ENCODE data around the gene TNNT2. TPM values are rescaled to one million over a fixed set of nuclear protein-coding genes. Genes with fewer than 3 reads are reported as not detected.

TNNT2 gene
- total and polyA plus RNA-seq, 2 of the 13 experiments (the other 11 are each of a cell fraction or from before 2014, with no cell fraction given), result 0.20 to 0.63 TPM

DNA sequence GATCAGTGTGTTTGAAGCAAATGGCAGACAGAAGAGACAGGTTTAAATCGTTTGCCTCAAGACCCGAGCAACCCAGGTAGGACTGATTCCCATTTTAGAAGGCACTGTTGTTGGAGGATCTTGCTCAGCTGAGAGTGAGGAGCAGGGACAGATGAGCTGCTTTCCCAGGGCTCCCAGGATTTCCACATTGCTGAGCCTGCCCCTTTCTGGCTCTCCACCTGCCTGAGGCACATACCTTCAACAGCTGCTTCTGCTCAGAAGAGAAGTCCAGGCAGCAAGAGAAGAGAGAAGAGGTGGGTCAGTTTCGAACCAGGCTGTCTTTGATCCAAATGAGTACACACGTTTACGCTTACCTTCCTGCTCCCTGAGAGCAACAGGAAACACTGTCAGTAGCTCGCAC is 5.7 kb downstream of the TNNT2 start:
- FAIRE-seq (no peak), DNase-seq (ENCODE audit: low spot score) (no peak), ATAC-seq (no peak)
- Histone ChIP-seq H3K9ac (ENCODE audit: insufficient read depth, low read depth, low read length) (no peak overlapping the region), H3K4me1 (ENCODE audit: insufficient read depth, low read length) (no peaks in the 10 kb centered on the region), H3K27ac (ENCODE audit: extremely low read length, insufficient read depth, low read length) (no peak overlapping the region), H2AFZ (ENCODE audit: low read length) (no peak overlapping the region), H3K79me2 (ENCODE audit: insufficient read depth, low read length) (no peaks in the 10 kb centered on the region), H3K9me3 (ENCODE audit: low read length) (no peaks in the 10 kb centered on the region), H3K27me3 (ENCODE audit: control insufficient read depth in 1 of 2, insufficient read depth in 2 of 2, low read length in 2 of 2) (peaks cover 10 to 60% of the 10 kb centered on the region in 2 experiments), H3K36me3 (replicated peaks in 1 of 2; ENCODE audit: control insufficient read depth in 1 of 2, insufficient read depth in 2 of 2, low read length in 2 of 2) (no peaks in the 10 kb centered on the region), H4K20me1 (ENCODE audit: insufficient read depth, low read length) (no peaks in the 10 kb centered on the region), H3K4me2 (ENCODE audit: low read depth, low read length) (no peak overlapping the region), H3K4me3 (replicated peaks in 1 of 3; ENCODE audit: insufficient read depth in 1 of 3, low read depth in 2 of 3, low read length in 3 of 3) (no peak overlapping the region)
- TF ChIP-seq, protein P1, sequence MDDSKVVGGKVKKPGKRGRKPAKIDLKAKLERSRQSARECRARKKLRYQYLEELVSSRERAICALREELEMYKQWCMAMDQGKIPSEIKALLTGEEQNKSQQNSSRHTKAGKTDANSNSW (CRISPR knock-in tag; IDR thresholded peaks at IDR 0.05; ENCODE audit: borderline replicate concordance), result no peak
- TF ChIP-seq ELF1 (CRISPR knock-in tag; IDR thresholded peaks at IDR 0.05) (no peak), ZNF580 (CRISPR knock-in tag; IDR thresholded peaks at IDR 0.05; ENCODE audit: borderline replicate concordance, low read depth) (no peak), MTERF4 (CRISPR knock-in tag; IDR thresholded peaks at IDR 0.05) (no peak), MIXL1 (CRISPR knock-in tag; IDR thresholded peaks at IDR 0.05) (no peak), ZNF326 (CRISPR knock-in tag; IDR thresholded peaks at IDR 0.05; ENCODE audit: borderline replicate concordance) (no peak)
- in situ Hi-C loops (cut with HindIII; ENCODE audit: extremely low pct_ligation_motif_present, low pct_unique_long_range_greater_than_20kb), result no loop called here
- CTCF ChIA-PET (ENCODE audit: low intra/inter-chr PET ratio, low total read pairs), result no interaction called here
- BruUV-seq (replicated peaks), result no TSS peak
- POLR2A ChIA-PET, result no interaction called here
- intact Hi-C loops (cut with micrococcal nuclease; ENCODE audit: unreplicated experiment), result no loop called here
- WGBS (ENCODE audit: low lambda C conversion rate), result 35% methylated on average over 5 of the region's 6 CpGs

DNA sequence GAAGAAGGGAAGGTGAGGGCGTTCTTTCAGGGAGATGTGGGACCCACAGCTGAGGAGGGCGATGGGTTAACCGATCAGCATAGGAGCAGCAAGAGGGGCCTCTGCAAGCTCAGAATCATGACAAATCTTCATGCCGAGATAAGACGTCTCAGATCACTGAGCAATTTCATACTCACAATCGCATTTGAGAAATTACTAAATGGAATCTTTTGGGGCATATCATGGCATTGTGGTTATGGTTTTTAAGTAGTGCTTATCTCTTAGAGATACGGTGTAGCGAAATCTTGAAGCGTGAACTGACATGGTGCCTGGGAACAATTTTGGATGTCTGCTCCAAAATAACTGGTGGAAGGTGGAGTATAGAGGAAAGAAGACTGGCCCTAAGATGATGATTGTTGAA is 6.2 kb downstream of the TNNT2 start:
- Histone ChIP-seq H3K9me3 (ENCODE audit: low read length) (no peaks in the 10 kb centered on the region), H3K9ac (ENCODE audit: insufficient read depth, low read depth, low read length) (no peak overlapping the region), H3K4me3 (replicated peaks in 1 of 3; ENCODE audit: insufficient read depth in 1 of 3, low read depth in 2 of 3, low read length in 3 of 3) (no peak overlapping the region), H3K27me3 (ENCODE audit: control insufficient read depth in 1 of 2, insufficient read depth in 2 of 2, low read length in 2 of 2) (peaks cover 10 to 62% of the 10 kb centered on the region in 2 experiments), H3K4me1 (ENCODE audit: insufficient read depth, low read length) (no peaks in the 10 kb centered on the region), H2AFZ (ENCODE audit: low read length) (no peak overlapping the region), H4K20me1 (ENCODE audit: insufficient read depth, low read length) (no peaks in the 10 kb centered on the region), H3K4me2 (ENCODE audit: low read depth, low read length) (no peak overlapping the region), H3K79me2 (ENCODE audit: insufficient read depth, low read length) (no peaks in the 10 kb centered on the region), H3K27ac (ENCODE audit: extremely low read length, insufficient read depth, low read length) (no peak overlapping the region), H3K36me3 (replicated peaks in 1 of 2; ENCODE audit: control insufficient read depth in 1 of 2, insufficient read depth in 2 of 2, low read length in 2 of 2) (no peaks in the 10 kb centered on the region)
- CTCF ChIA-PET (ENCODE audit: low intra/inter-chr PET ratio, low total read pairs), result no interaction called here
- intact Hi-C loops (cut with micrococcal nuclease; ENCODE audit: unreplicated experiment), result no loop called here
- BruUV-seq (replicated peaks), result no TSS peak
- DNase-seq (ENCODE audit: low spot score) (no peak), FAIRE-seq (no peak), ATAC-seq (no peak)
- POLR2A ChIA-PET, result no interaction called here
- in situ Hi-C loops (cut with HindIII; ENCODE audit: extremely low pct_ligation_motif_present, low pct_unique_long_range_greater_than_20kb), result no loop called here
- 21% methylated on average over 9 of the region's 9 CpGs for WGBS (ENCODE audit: low lambda C conversion rate)
- TF ChIP-seq ZNF704 (CRISPR knock-in tag; IDR thresholded peaks at IDR 0.05; ENCODE audit: borderline replicate concordance), result no peak
- TF ChIP-seq FOXO4 (CRISPR knock-in tag; conservative IDR thresholded peaks at IDR 0.05), result no peak
- TF ChIP-seq MEIS1 (CRISPR knock-in tag; IDR thresholded peaks at IDR 0.05; ENCODE audit: borderline replicate concordance), result no peak
- no peak for TF ChIP-seq KMT2A (CRISPR knock-in tag; IDR thresholded peaks at IDR 0.05)
- no peak for TF ChIP-seq GABPB1 (CRISPR knock-in tag; IDR thresholded peaks at IDR 0.05)
- TF ChIP-seq MTERF4 (CRISPR knock-in tag; IDR thresholded peaks at IDR 0.05), result no peak
- TF ChIP-seq ZNF180 (CRISPR knock-in tag; IDR thresholded peaks at IDR 0.05; ENCODE audit: borderline replicate concordance, low read depth), result no peak
- no peak for TF ChIP-seq YY1 (IDR thresholded peaks at IDR 0.05; ENCODE audit: insufficient read depth, insufficient replicate concordance, low read depth, low read length)
- no peak for TF ChIP-seq ZNF263 (CRISPR knock-in tag; IDR thresholded peaks at IDR 0.05)
- no peak for TF ChIP-seq NFRKB (IDR thresholded peaks at IDR 0.05)
